KMS-11 (cell line): Measurements from ENCODE around the gene SPAG5.

Source experiments
- H2AFZ ChIP-seq: fragments of 200-600 bp; sonication (generic); 2 replicates; pipeline ENCODE4 v1.6.1; 2016; ENCODE audit warnings: antibody characterized with exemption, mixed run types, low read depth
- H3K27ac ChIP-seq: fragments of 200-600 bp; sonication (generic); 2 replicates; pipeline ENCODE4 v1.6.1; 2016; ENCODE audit warnings: mild to moderate bottlenecking, mixed run types
- H3K27me3 ChIP-seq: fragments of 200-600 bp; sonication (generic); 2 replicates; pipeline ENCODE4 v1.6.1; 2017; ENCODE audit warnings: mild to moderate bottlenecking, low read depth, mixed run types, moderate library complexity; ENCODE audit not compliant: insufficient read depth
- H3K36me3 ChIP-seq: fragments of 200-600 bp; sonication (generic); 2 replicates; pipeline ENCODE4 v1.6.1; 2017; ENCODE audit warnings: mild to moderate bottlenecking, mixed run types; ENCODE audit not compliant: insufficient read depth
- H3K4me1 ChIP-seq: fragments of 200-600 bp; sonication (generic); 2 replicates; pipeline ENCODE4 v1.6.1; 2016; ENCODE audit warnings: mild to moderate bottlenecking, low read depth, mixed run types; ENCODE audit not compliant: poor library complexity, severe bottlenecking
- H3K4me2 ChIP-seq: fragments of 200-600 bp; sonication (generic); 2 replicates; pipeline ENCODE4 v1.7.0; 2016; ENCODE audit warnings: mild to moderate bottlenecking, mixed run types
- H3K4me3 ChIP-seq: fragments of 200-600 bp; sonication (generic); IDR thresholded peaks from 2 replicates; pipeline ENCODE4 v1.6.1; 2017; ENCODE audit warnings: low read depth, low read length, mixed read lengths; ENCODE audit not compliant: insufficient read depth
- H3K79me2 ChIP-seq: fragments of 200-600 bp; sonication (generic); 2 replicates; pipeline ENCODE4 v1.6.1; 2016; ENCODE audit warnings: low read depth, mixed run types; ENCODE audit not compliant: insufficient read depth
- H3K9ac ChIP-seq: fragments of 200-600 bp; sonication (generic); 2 replicates; pipeline ENCODE4 v1.6.1; 2016; ENCODE audit warnings: mild to moderate bottlenecking, mixed run types
- H4K20me1 ChIP-seq: fragments of 200-600 bp; sonication (generic); 2 replicates; pipeline ENCODE4 v1.6.1; 2016; ENCODE audit warnings: mild to moderate bottlenecking, mixed run types; ENCODE audit not compliant: insufficient read depth
- TF ChIP-seq, protein P1 (sequence below): fragments of 200-600 bp; sonication (generic); conservative IDR thresholded peaks from 2 replicates; pipeline ENCODE4 v1.6.1; 2017; ENCODE audit warnings: low read depth, mild to moderate bottlenecking, antibody characterized with exemption, low read length, moderate library complexity, mixed read lengths

The SPAG5 gene

DNA sequence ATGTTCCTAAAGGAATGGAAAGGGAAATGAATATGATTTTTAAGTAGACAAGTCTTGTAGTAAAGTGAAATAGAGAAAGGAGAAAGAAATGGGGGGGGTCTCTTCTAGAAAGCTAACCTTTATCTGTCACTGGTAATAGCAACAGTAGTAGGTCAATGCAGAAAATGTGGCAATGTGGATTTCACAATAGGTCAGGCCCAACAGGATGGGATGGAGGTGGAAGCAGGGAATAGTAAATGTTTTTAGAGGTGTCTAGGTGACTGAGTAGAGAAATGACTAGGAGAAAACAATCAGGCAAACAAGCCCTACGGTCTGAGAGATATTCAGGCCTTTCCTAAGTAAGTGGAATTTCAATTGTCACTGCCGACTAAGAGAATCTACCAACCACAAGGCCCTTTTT, 21.2 kb upstream of the SPAG5 start:
- H3K79me2 ChIP-seq, result no peaks in the 10 kb centered on the region
- no peaks in the 10 kb centered on the region for H3K27me3 ChIP-seq
- H3K4me2 ChIP-seq, result no peak overlapping the region
- no peak overlapping the region for H3K4me3 ChIP-seq
- no peak overlapping the region for H3K9ac ChIP-seq
- H3K4me1 ChIP-seq, result no peaks in the 10 kb centered on the region
- no peak overlapping the region for H2AFZ ChIP-seq
- H3K27ac ChIP-seq, result no peak overlapping the region
- peaks cover 27% of the 10 kb centered on the region; the same call in 1 of the 2 replicates for H3K36me3 ChIP-seq
- H4K20me1 ChIP-seq, result no peaks in the 10 kb centered on the region
- TF ChIP-seq, protein P1, sequence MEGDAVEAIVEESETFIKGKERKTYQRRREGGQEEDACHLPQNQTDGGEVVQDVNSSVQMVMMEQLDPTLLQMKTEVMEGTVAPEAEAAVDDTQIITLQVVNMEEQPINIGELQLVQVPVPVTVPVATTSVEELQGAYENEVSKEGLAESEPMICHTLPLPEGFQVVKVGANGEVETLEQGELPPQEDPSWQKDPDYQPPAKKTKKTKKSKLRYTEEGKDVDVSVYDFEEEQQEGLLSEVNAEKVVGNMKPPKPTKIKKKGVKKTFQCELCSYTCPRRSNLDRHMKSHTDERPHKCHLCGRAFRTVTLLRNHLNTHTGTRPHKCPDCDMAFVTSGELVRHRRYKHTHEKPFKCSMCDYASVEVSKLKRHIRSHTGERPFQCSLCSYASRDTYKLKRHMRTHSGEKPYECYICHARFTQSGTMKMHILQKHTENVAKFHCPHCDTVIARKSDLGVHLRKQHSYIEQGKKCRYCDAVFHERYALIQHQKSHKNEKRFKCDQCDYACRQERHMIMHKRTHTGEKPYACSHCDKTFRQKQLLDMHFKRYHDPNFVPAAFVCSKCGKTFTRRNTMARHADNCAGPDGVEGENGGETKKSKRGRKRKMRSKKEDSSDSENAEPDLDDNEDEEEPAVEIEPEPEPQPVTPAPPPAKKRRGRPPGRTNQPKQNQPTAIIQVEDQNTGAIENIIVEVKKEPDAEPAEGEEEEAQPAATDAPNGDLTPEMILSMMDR, result no peak

- Histone ChIP-seq H3K79me2 (no peaks in the 10 kb centered on the region), H3K27me3 (no peaks in the 10 kb centered on the region), H3K4me3 (no peak overlapping the region), H2AFZ (no peak overlapping the region), H3K9ac (no peak overlapping the region), H3K4me1 (no peaks in the 10 kb centered on the region), H4K20me1 (no peaks in the 10 kb centered on the region), H3K27ac (no peak overlapping the region), H3K36me3 (peaks cover 29% of the 10 kb centered on the region; the same call in 1 of the 2 replicates), H3K4me2 (no peak overlapping the region)
- TF ChIP-seq, protein P1, result no peak
Measured at GRCh38 chr17:28618464-28618863, 19.6 kb upstream of the SPAG5 start.

- H3K79me2 ChIP-seq, result no peaks in the 10 kb centered on the region
- no peaks in the 10 kb centered on the region for H4K20me1 ChIP-seq
- TF ChIP-seq, protein P1, result no peak
- H3K36me3 ChIP-seq, result peaks cover 29% of the 10 kb centered on the region; the same call in 1 of the 2 replicates
- no peak overlapping the region for H3K4me2 ChIP-seq
- H2AFZ ChIP-seq, result no peak overlapping the region
- H3K4me1 ChIP-seq, result no peaks in the 10 kb centered on the region
- no peak overlapping the region for H3K4me3 ChIP-seq
- H3K9ac ChIP-seq, result no peak overlapping the region
- H3K27ac ChIP-seq, result no peak overlapping the region
- no peaks in the 10 kb centered on the region for H3K27me3 ChIP-seq
Measured at GRCh38 chr17:28616281-28616680, 17.5 kb upstream of the SPAG5 start.

DNA sequence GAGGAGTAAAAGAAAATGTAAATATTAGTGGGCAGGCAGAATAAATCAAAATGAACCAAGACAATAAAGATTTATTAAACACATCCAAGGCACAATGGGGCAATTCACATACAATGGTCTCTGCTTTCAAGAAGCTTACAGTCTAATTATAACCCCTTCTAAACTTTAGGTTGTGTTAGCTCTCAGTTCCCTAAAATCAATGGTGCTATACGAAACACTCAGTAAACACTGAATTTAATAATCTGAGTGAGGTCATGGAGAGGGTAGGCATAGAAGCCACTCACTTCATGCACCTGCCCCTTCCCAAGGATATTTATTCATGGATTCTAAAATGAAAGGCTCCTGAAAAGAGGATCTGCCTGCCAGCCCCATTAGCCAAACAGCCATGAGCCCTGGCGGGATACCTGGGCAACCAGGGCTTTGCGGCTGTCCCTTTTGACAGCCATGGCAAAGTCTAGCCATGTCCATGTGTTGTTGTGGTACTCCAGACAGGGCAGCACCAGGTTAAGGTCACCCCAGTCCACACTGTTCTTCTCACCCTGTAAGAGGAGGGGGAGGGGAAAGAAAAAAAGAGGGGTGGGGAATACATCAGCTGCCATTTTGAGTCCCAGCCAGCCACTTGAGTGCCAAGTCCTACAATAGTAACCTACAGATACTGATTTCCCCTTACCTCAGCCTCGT, 16.6 kb upstream of the SPAG5 start:
- H4K20me1 ChIP-seq, result no peaks in the 10 kb centered on the region
- H3K36me3 ChIP-seq, result peaks cover 22% of the 10 kb centered on the region; the same call in 1 of the 2 replicates
- no peak overlapping the region for H3K4me3 ChIP-seq
- no peaks in the 10 kb centered on the region for H3K79me2 ChIP-seq
- no peak overlapping the region for H3K27ac ChIP-seq
- no peak overlapping the region for H3K9ac ChIP-seq
- H3K27me3 ChIP-seq, result no peaks in the 10 kb centered on the region
- TF ChIP-seq, protein P1, result no peak
- H3K4me1 ChIP-seq, result no peaks in the 10 kb centered on the region
- no peak overlapping the region for H3K4me2 ChIP-seq
- H2AFZ ChIP-seq, result no peak overlapping the region
